AG04450 (cell line): ENCODE data around the gene SAMD10. TPM values are rescaled to one million over a fixed set of nuclear protein-coding genes. Genes with fewer than 3 reads are reported as not detected.

Source experiments
- CTCF ChIA-PET: fragments of 300-600, 350-600 bp; formaldehyde crosslinking; extraction: SDS; loops from one replicate; lab custom pipeline; 2022; ENCODE audit warnings: antibody characterized with exemption, inconsistent platforms; lab: Charles Lee
- POLR2A ChIA-PET: fragments of 350-600 bp; formaldehyde crosslinking; extraction: SDS; loops from one replicate; lab custom pipeline; 2021; ENCODE audit warnings: antibody characterized with exemption, inconsistent platforms; lab: Yijun Ruan, JAX
- DNase-seq: peaks from one replicate; pipeline ENCODE4 v3.0.0-alpha.2; 2011; ENCODE audit warnings: low read depth, low spot score
- H3K27ac ChIP-seq: one replicate; pipeline ENCODE4 v1.5.1; 2012; ENCODE audit warnings: low read depth, low read length, control low read depth
- H3K27me3 ChIP-seq: one replicate; pipeline ENCODE4 v1.6.0; 2012; ENCODE audit warnings: low read length; ENCODE audit not compliant: control insufficient read depth, insufficient read depth
- H3K4me3 ChIP-seq: 2 replicates; pipeline ENCODE4 v1.5.1; 2011; ENCODE audit warnings: mild to moderate bottlenecking, low read depth, low read length, control low read depth
- H3K9me3 ChIP-seq: 2 replicates; pipeline ENCODE4 v1.5.1; 2012; ENCODE audit warnings: low read length; ENCODE audit not compliant: control insufficient read depth, insufficient read depth
- polyA plus RNA-seq: library from polyadenylated mRNA; depleted of rRNA; stranded (reverse); fragments of >200 nt; gene quantifications from 2 replicates; pipeline ENCODE4 v1.2.3, GENCODE V29; 2011
- TF ChIP-seq, protein P1 (sequence below): IDR thresholded peaks from 2 replicates; pipeline ENCODE4 v1.5.1; 2011; ENCODE audit warnings: low read depth, low read length, control low read depth, inconsistent platforms

The SAMD10 gene
- polyA plus RNA-seq, 1 experiment, result 1.3 TPM

GRCh38 chr20:63944078-63944941, 35.1 kb downstream of the SAMD10 start:
- TF ChIP-seq, protein P1, sequence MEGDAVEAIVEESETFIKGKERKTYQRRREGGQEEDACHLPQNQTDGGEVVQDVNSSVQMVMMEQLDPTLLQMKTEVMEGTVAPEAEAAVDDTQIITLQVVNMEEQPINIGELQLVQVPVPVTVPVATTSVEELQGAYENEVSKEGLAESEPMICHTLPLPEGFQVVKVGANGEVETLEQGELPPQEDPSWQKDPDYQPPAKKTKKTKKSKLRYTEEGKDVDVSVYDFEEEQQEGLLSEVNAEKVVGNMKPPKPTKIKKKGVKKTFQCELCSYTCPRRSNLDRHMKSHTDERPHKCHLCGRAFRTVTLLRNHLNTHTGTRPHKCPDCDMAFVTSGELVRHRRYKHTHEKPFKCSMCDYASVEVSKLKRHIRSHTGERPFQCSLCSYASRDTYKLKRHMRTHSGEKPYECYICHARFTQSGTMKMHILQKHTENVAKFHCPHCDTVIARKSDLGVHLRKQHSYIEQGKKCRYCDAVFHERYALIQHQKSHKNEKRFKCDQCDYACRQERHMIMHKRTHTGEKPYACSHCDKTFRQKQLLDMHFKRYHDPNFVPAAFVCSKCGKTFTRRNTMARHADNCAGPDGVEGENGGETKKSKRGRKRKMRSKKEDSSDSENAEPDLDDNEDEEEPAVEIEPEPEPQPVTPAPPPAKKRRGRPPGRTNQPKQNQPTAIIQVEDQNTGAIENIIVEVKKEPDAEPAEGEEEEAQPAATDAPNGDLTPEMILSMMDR, result no peak
- H3K9me3 ChIP-seq, result peaks cover 30% of the 10 kb centered on the region; the same call in 1 of the 2 replicates
- ChIA-PET CTCF (no interaction called here), POLR2A (interaction anchor here (1.0 kb wide), 1 partner anchor 48 kb away, joined by 3 read pairs; no protein-coding TSS in a partner anchor)
- no peak overlapping the region for H3K27ac ChIP-seq
- DNase-seq, result no peak
- no peaks in the 10 kb centered on the region for H3K27me3 ChIP-seq
- H3K4me3 ChIP-seq, result no peak overlapping the region

GRCh38 chr20:63943808-63944077, 35.7 kb downstream of the SAMD10 start:
- H3K27ac ChIP-seq, result no peak overlapping the region
- TF ChIP-seq, protein P1, result no peak
- no peak overlapping the region for H3K4me3 ChIP-seq
- POLR2A ChIA-PET, result interaction anchor here (1.0 kb wide), 1 partner anchor 47 kb away, joined by 3 read pairs; no protein-coding TSS in a partner anchor
- peaks cover 33% of the 10 kb centered on the region; the same call in 1 of the 2 replicates for H3K9me3 ChIP-seq
- DNase-seq, result no peak
- CTCF ChIA-PET, result no interaction called here
- H3K27me3 ChIP-seq, result no peaks in the 10 kb centered on the region

DNA sequence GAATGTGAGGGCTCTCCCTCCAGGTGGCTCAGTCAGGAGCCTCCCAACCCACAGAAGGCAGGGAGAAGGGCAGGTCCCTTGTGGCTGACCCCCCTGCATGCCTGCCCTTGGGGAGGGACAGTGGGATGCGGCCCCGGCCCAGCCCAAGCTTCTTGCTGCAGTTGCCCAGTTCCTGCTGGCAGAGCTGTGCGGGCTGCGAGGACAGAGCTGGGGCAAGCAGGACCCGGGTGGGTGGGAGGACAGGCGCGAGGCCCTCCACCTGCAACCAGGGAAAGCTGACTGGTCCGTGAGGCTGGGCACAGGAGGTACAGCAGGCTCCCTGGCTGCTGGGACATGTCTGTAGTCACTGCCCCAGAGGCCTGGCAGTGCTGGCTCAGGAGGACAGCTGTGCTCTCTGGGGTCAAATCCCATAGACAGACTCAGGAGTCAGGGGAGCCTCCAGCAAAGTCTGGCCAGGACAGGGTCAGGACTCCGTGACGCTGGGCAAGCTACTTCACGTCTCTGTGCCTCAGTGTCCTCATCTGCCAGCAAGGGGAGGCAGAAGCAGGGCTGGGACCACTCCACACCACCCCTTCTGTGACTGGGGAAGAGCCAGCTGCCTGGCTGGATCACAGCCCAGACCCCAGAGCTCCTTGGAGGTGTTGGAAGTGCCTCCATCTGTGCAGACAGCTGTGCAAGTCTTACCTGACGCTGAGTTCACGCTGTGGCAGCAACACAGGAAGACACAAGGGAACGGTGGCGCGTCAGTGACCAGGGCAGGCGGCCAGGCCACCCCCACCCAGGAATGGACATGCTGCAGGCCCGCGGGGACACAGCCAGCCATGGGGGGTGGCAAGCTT, 36.3 kb downstream of the SAMD10 start:
- POLR2A ChIA-PET, result interaction anchor here (1.0 kb wide), 1 partner anchor 47 kb away, joined by 3 read pairs; no protein-coding TSS in a partner anchor
- CTCF ChIA-PET, result no interaction called here
- Histone ChIP-seq H3K27ac (no peak overlapping the region), H3K9me3 (peaks cover 33% of the 10 kb centered on the region; the same call in 1 of the 2 replicates), H3K4me3 (no peak overlapping the region), H3K27me3 (no peaks in the 10 kb centered on the region)
- TF ChIP-seq, protein P1, result no peak
- DNase-seq, result no peak

DNA sequence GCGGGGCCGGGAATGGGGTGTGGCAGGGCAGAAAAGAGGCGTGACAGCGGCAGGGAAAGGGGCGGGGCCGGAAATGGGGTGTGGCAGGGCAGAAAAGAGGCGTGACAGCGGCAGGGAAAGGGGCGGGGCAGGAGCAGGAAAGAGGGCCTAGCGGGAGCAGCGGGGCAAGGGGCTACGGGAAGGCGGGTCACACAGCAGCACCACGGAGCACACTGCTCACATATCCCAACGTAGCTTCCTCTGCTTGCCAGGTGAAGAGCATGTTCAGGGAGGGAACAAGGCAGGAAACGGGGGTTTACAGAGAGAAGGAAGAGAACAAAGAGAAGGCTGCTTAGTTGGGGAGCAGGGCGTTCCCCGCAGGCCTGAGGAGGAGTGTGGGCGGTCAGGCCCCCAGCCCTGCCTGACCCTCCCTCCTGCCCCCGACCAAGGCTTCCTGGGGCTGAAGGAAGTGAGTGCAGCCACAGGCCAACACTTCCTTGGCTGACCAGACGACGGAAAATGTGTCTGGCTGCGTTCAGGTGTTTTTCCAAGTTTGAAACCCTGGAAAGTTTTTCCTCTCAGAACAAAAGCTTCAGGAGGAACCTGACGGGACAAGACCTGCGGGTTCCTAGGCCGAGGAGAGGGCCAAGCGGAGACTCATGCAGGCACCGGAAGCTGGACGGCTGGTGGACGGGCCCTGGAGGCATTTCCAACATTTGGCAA, 37.0 kb downstream of the SAMD10 start:
- no peak for DNase-seq
- no peak overlapping the region for H3K4me3 ChIP-seq
- TF ChIP-seq, protein P1, result no peak
- ChIA-PET POLR2A (no interaction called here), CTCF (no interaction called here)
- H3K27me3 ChIP-seq, result no peaks in the 10 kb centered on the region
- peaks cover 28% of the 10 kb centered on the region; the same call in 1 of the 2 replicates for H3K9me3 ChIP-seq
- no peak overlapping the region for H3K27ac ChIP-seq
